CD4-positive, alpha-beta T cell treated with Interleukin-10 for 1 hour (primary cell): ENCODE measurements around the gene CENPP.
A peak's percentile ranks its signal among the peaks of the same experiment; 100 is the strongest.

Experiments
- DNase-seq: peaks from one replicate; pipeline ENCODE4 v3.0.0-alpha.2; 2020

CENPP gene

GRCh38 chr9:92664394-92665152, 338.8 kb downstream of the CENPP start:
- peak; percentile 18 for DNase-seq

GRCh38 chr9:92665836-92666235, 340.1 kb downstream of the CENPP start:
- no peak for DNase-seq

GRCh38 chr9:92666236-92666635, 340.5 kb downstream of the CENPP start:
- no peak for DNase-seq

- no peak for DNase-seq
Measured at GRCh38 chr9:92666912-92667532, 341.3 kb downstream of the CENPP start.

- peak; percentile 39 for DNase-seq
Measured at GRCh38 chr9:92668746-92669526, 343.2 kb downstream of the CENPP start.

GRCh38 chr9:92669527-92669889, 343.8 kb downstream of the CENPP start:
- DNase-seq, result no peak
